GM19043 (cell line): Measurements from ENCODE around the gene RABGGTB.
"Not testable (repeated sequence)": the region's sequence is repeated elsewhere in the genome, so short reads cannot be mapped to it uniquely, and the experiment has no call there.

ENCODE experiments used
- ATAC-seq: cut with Tn5 transposase; IDR thresholded peaks from one replicate; pipeline ENCODE4 v1.9.1; 2021; ENCODE audit warnings: low read depth; ENCODE audit not compliant: unreplicated experiment

Gene RABGGTB

GRCh38 chr1:75785983-75786853 lies at the start of gene RABGGTB:
RABGGTB (plus strand) TSS chr1:75786256; CDS start chr1:75786272, 16 bp downstream.
- peak; percentile 61 for ATAC-seq

GRCh38 chr1:75742047-75742625 lies 43.9 kb upstream of the RABGGTB start:
- ATAC-seq, result no peak

- peak; percentile 84 for ATAC-seq
Measured at GRCh38 chr1:75745276-75745675, 40.8 kb upstream of the RABGGTB start.

- ATAC-seq, result not testable (repeated sequence)
Measured at GRCh38 chr1:75757210-75757609, 28.8 kb upstream of the RABGGTB start.

- ATAC-seq, result not testable (repeated sequence)
Measured at GRCh38 chr1:75758543-75758942, 27.5 kb upstream of the RABGGTB start.

DNA sequence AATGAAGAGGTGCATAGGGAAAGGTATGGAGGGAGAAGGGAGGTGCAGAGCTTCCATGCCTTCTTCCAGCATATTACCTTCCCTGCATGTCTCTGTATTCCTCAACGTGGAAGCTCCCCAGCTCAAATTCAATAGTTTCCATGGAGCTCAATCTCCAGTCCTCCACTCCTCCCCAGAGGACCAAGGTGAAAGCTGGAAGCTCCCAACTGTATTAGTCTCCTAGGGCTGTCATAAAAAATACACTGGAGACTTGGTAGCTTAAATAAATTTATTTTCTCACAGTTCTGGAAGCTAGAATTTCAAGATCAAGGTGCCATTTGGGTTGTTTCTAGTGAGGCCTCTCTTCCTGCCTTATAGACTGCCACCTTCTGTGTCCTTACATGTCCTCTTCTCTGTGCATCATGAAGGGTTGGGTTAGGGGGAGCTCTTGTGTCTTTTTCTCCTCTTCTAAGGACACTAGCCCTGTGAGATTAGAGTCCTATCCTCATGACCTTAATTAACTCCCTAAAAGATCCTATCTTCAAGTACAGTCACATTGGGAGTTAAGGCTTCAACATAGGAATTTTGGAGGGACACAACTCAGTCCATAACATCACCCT lies 21.9 kb upstream of the RABGGTB start:
- no peak for ATAC-seq

GRCh38 chr1:75765697-75766355 lies 20.2 kb upstream of the RABGGTB start:
- no peak for ATAC-seq

GRCh38 chr1:75768016-75768415 lies 18.0 kb upstream of the RABGGTB start:
- ATAC-seq, result no peak

- no peak for ATAC-seq
Measured at GRCh38 chr1:75770761-75771160, 15.3 kb upstream of the RABGGTB start.

DNA sequence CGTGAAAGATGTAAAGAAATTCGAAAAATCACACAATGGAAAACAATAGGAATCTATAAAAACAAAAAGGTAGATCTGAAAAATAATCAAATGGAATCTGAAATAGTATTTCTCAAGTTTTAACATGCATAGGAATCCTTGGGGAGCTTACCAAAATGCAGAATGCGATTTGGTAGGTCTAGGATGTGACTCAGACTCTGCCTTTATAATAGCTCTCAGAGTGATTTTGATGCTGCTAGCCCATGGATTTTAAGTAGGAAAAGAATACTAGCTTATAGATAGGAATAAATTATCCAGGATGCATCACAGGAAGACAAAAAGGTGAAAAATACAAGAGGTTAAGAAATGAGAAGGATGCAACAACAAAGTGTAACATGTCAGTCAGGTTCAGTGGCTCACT lies 14.1 kb upstream of the RABGGTB start:
- no peak for ATAC-seq

DNA sequence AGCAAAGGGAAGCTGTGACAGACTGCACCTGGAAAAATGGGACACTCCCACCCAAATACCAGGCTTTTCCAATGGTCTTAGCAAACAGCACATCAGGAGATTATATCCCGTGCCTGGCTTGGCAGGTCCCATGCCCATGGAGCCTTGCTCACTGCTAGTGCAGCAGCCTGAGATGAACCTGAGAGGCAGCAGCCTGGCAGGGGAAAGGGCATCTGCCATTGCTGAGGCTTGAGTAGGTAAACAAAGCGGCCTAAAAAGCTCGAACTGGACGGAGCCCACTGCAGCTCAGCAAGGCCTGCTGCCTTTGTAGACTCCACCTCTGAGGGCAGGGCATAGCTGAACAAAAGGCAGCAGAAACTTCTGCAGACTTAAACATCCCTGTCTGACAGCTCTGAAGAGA lies 8.2 kb upstream of the RABGGTB start:
- ATAC-seq, result not testable (repeated sequence)

GRCh38 chr1:75778694-75779093 lies 7.4 kb upstream of the RABGGTB start:
- ATAC-seq, result not testable (repeated sequence)

GRCh38 chr1:75780183-75780582 lies 5.9 kb upstream of the RABGGTB start:
- not testable (repeated sequence) for ATAC-seq

- not testable (repeated sequence) for ATAC-seq
Measured at GRCh38 chr1:75783920-75784319, 2.1 kb upstream of the RABGGTB start.

DNA sequence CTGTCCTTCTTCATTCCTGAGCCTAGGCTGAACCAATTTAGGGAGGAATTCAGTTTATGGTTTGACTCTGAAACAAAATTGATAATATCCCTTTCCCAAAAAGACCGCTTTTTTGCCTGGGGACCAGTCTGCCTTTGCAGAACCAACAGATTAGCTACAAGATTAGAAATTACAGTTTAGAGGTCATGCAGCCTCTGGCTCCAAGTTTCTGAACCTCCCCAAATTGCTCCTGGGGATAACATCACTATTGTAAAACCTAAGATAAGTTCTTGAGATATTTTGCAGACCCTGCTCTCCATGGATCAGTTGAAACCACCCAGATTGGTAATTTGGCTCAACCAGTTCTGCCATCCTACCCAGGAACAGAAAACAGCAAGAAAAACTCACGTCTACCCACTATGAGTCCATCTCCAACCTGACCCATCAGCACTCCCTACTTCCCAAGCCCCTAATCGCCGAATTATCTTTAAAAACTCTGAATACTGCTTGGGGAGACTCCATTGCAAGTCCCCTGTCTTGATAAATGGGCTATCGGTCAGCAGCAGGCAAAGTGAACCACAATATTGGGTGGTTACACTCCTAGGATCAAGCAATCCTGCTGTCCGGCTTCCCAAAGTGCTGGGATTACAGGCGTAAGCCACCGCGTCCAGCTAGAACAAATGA lies 605 bp upstream of the RABGGTB start:
- ATAC-seq, result peak; percentile 13

DNA sequence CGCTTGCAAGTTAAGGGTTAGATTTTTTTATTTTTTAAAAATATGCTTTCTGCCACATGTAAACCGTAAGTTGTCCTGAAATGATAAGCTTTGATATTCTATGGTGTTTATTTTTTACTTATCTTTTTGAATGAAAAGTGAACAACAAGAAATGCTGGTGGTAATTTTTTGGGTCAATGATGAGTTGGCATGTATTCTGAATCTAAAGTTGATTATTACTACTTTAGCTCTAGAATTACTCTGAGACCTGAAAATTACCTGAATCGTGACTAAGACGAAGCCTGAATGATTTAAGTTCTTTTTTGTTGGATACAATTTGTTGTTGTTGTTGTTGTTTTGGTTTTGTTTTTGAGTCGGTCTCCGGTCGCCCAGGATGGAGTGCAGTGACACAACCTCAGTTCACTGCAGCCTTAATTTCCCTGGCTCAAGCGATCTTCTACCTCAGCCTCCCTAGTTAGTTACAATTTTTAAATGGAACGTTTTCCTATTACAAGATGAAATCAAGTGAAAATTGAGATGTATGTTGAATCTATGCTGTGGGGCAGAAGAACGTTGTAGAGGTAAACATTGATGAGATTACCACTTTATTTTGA lies 941 bp downstream of the RABGGTB start:
- ATAC-seq, result no peak

DNA sequence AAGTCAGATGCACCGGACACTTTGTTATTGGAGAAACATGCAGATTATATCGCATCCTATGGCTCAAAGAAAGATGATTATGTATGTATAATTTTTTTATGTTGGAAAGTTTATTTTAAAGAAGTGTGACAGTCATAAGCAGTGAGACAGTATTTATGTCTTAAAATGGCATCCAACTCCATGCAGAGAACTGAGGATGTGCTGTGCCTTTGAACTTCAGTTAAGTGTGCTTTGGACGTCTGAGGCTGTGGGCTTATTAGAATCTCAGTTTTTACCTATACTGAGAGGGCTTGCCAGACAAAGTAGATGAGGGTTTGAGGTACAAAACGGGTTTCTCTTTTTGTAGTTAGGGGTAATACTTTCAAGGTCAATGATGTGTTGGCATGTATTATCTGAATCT lies 1.5 kb downstream of the RABGGTB start:
- ATAC-seq, result no peak

DNA sequence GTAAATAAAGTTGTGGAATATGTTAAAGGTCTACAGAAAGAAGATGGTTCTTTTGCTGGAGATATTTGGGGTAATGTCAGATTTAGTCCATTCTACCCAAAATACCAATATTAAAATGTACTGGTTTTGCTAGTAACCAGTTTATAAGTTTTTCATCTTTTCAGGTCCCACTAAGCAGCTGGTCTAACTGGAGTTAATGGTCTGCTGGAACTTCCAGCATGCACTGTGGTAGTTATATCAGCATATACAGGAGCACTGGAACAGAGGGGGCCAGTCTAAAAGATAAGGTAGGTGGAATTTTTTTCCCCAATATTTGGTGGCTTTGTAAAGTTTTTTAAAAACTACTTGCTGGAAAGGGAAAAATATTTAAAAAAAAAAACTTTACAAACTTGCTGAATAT lies 3.9 kb downstream of the RABGGTB start:
- ATAC-seq, result no peak

GRCh38 chr1:75791022-75791421 lies 5.0 kb downstream of the RABGGTB start:
- ATAC-seq, result no peak

- no peak for ATAC-seq
Measured at GRCh38 chr1:75792091-75792490, 6.0 kb downstream of the RABGGTB start.
